DMS153 (cell line): ENCODE measurements around the gene CASP1.
"Not testable (repeated sequence)": the region's sequence is repeated elsewhere in the genome, so short reads cannot be mapped to it uniquely, and the experiment has no call there.

Source experiments
- DNase-seq: peaks from one replicate; lab custom pipeline; 2025; lab: John Stamatoyannopoulos, UW

CASP1 gene

DNA sequence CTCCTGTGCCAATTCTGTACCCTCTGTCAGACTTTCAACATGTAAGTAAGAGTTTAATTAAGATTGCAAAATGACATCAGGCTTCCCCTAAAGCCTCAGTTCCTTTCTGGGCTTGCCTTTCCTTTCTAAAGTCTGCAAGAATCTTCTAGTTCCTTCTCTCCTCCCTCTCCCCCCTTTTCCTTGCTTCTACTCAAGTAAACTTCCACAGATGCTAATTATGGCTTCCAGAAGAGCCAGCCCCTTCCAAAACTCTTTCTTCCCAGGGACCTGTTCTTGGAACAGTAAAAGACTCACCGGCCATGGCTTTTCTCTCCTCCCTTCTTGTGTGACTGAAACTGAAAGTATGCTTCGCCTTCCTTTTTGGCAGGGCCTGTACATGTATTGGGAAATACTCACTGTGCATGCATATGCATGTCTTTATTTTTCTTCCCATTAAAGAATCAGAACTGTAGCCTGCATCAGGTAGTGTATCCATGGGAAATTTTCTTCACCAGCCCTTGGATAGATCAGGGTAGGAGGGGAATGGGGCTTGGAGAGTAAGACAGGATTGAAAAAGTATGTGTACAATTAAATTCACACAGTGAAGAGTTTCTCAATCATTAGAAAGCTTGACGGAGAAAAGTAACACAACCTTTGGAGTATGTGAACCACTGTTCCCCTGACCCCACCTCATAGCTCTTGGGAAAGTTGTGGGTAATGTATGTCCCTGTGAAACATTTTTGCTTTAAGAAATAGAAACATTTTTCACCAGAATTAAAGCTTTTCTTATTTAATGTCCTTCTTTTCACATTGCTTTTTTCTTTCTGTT lies at the start of gene CASP1:
CASP1 (minus strand) TSS at position 332 of the 808 bp plus-strand sequence; CDS start at position 301, 31 bp downstream.
- DNase-seq, result no peak

DNA sequence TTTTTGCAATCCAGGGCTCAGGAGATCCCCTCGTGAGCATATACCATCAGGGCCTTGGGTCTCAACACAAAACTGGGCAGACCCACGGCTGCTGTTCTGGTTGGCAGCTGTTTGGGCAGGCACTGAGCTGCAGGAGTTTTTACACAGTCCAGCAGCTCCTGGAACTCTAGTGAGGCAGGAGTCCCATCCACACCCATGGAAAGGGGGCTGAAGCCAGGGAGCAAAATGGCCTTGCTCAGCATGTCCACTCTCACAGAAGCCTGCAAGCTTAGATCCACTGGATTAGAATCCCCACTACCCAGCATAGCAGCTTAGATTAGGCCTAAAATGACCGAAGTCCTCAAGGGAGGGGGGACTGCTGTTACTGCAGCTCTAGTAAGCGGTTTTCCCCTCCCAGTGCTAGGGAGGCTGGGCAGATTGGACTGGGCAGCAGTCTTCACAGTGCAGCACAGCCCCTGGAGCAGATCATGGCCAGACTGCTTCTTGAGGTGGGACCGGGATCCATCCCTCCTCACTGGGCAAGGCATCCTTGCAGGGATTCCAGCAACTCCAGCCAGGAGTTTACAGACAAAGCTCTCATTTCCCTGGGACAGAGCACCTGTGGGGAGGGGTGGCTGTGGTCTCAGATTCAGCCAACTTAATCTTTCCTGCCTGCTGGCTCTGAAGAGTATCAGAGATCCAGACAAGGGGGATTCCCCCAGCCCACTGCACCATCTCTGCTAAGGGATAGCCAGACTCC lies 46.6 kb upstream of the CASP1 start:
- no peak for DNase-seq

DNA sequence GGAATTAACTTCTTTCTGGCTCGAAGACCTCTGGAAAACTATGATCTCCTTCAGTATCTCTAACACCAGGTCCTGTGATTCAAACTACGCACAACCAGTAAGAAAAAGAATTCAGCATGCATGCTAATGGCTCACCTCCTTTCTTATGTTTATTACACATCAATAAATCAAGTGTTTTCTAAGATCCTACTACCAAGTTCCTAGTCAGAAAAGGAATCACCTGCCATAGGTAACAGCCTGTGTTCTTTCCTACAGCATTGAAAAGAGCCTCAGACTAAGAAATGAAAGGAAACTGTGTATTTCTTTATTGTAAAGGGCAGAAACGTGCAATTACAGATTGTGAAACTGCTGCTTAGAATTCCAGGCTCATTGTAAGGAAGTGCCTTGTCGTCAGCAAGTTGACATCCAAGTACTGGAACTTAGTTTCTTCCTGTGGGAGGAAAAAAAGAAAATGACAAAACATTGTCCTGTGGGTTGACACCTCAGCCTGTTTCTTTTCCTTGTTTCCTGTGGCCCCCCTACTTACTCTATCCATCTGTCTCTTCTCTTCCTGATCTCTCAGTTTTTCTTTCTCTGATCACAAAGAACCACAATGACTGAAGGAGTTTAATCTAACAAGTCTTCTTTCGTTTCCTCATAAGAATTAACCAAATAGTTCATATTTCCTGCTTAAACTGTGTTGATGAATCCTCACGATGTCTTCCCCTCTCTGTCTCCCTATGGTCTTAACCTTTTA lies 45.4 kb upstream of the CASP1 start:
- not testable (repeated sequence) for DNase-seq

DNA sequence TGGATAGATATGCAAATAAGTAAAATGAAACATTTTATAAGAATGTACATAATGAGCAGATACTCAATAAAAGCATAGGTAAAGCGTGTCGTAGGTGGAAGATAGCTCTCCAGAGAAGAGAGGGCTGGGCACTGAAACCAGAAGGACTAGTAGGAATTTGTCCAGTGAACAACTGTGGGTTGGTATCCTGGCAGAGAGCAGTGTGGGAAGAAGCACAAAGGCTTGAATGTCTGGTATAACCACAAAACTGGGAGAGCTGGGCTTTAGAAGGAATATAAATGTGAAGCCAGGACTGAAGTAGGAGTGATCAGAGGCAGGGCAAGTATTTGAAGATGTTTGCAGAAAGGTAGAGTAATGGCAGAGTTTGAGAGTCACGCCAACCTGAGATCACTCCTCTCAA lies 43.3 kb upstream of the CASP1 start:
- no peak for DNase-seq

DNA sequence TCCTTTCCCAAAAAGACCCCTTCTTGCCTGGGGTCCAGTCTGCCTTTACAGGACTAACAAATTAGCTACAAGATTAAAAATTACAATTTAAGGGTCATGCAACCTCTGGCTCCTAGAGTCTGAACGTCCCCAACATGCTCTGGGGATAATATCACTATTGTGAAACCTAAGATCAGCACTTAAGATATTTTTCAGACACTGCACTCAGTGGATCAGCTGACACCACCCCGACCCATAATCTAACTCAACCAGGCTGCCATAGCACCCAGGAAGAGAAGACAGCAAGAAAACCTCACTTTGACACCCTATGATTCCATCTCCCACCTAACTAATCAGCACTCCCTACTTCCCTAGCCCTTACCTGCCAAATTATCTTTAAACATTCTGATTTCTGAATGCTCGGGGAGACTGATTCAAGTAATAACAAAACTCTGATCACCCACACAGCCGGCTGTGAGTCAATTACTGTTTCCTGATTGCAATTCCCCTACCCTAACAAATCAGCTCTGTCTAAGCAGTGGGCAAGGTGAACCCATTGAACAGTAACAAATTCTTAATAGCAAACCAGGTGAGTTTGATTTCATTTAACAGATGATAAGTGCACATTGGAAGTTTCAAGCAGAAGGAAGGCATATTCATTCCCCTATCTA lies 42.3 kb upstream of the CASP1 start:
- DNase-seq, result not testable (repeated sequence)

DNA sequence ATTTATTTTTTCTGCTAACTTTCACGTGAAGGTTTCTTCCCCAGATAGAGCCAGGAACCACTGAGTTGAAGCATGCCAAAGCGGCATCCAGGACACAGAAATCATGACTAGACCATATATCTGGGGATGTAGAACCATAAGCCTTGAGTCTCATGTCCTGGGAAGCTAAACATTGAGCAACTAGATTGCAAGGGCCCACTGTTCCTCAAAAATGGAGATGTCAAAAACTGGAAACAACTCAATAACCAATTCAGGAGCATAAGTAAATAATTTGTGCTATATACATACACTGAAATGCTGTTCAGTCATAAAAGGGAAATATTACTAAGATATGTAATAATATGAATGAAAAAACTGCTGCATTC lies 39.2 kb upstream of the CASP1 start:
- no peak for DNase-seq

DNA sequence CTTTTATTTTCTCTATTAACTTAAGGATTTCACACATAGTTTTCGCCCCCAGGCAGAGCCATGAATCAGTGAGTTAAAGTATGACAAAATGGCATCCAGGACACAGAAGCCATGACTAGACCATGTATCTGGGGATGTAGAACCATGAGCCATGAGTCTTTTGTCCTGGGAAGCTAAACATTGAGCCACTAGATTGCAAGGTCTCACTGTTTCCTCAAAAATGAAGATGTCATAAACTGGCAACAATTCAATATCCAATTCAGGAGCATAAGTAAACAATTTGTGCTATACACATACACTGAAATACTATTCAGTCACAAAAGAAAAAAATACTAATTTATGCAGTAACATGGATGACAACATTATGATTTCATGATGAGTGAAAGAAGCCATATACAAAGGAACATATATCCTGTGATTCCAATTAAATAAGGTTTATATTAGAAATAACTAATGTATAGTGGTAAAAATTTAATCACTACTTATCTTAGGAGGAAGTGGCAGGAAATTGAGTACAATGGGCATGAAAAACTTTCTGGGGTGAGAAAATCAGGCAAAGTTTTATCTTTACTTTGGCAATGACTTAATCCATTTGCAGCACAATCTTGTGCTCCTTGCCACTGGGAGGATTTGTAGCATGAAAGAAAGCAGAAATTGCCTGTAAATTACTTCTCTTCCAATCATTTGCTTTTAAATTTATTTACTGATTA lies 38.7 kb upstream of the CASP1 start:
- no peak for DNase-seq

DNA sequence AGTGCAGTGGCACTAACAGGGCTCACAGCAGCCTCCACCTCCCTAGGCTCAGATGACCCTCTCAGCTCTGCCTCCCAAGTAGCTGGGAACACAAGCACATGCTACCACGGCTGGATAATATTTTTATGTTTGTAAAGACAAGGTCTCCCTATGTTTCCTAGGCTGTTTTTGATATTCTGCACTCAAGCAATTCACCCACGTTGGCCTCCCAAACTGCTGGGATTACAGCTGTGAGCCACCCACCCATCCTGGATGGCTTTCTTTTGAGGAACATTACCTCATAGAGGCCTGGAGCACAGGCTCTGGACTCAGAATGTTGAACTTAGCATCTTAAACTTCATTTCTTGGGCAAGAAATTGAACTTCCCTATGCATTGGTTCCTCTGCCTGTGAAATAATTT lies 37.1 kb upstream of the CASP1 start:
- DNase-seq, result not testable (repeated sequence)

DNA sequence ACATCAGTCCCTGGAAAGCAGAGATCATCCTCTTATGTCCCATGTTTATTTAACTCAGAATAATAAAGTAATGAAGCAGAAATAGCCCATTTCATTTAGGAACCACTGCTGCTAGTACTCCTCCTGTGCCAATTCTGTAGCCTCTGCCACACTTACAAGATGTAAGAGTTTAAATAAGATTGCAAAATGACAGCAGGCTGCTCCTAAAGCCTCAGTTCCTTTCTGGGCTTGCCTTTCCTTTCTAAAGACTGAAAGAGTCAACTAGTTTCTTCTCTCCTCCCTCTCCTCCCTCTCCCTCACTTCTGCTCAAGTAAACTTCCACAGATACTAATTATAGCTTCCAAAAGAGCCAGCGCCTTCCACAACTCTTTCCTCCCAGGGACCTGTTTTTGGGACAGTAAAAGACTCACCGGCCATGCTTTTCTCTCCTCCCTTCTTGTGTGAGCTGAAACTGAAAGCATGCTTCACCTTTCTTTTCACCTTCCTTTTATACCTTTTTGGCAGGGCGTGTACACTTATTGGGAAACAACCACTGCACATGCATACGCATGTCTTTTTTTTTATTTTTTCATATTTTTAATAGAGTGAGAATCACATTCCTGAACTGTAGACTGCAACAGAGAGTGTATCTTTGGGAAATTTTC lies 36.3 kb upstream of the CASP1 start:
- no peak for DNase-seq

DNA sequence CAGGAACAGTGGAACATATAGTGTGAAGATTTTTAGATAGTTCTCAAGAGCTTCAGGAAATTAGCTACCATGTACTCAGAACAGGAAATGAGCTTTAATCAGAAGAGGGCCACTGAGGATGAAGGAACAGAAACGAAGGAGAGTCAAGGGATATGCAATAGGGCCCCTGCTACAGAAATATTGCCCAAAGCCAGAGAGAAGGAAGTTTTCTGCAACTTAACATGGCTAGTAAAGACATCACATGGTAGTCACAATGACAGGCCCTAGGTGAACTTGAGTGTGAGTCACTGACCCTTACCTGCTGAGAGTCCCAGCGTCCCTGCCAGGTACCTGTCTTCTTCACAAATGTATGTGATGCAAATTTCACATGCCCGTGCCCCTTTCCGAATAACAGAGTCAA lies 35.4 kb upstream of the CASP1 start:
- DNase-seq, result no peak

DNA sequence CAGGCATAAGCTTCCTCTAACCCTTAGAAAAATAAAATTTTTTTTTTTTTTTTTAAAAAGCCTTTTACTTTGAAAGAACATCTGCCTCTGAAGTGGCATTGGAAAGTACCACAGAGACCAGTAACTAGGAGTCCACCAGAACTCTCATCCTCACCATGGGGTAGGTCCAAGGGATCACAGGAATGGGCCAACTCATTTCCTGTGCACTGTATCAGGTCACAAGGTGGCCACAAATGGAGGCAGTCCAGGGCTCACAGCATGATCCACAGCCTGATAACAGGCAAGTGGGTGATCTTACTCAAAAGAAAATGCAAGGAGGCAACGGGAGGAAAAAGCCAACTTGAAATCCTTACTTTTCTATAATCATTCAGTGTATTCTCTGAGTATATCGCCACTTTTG lies 34.8 kb upstream of the CASP1 start:
- DNase-seq, result not testable (repeated sequence)

DNA sequence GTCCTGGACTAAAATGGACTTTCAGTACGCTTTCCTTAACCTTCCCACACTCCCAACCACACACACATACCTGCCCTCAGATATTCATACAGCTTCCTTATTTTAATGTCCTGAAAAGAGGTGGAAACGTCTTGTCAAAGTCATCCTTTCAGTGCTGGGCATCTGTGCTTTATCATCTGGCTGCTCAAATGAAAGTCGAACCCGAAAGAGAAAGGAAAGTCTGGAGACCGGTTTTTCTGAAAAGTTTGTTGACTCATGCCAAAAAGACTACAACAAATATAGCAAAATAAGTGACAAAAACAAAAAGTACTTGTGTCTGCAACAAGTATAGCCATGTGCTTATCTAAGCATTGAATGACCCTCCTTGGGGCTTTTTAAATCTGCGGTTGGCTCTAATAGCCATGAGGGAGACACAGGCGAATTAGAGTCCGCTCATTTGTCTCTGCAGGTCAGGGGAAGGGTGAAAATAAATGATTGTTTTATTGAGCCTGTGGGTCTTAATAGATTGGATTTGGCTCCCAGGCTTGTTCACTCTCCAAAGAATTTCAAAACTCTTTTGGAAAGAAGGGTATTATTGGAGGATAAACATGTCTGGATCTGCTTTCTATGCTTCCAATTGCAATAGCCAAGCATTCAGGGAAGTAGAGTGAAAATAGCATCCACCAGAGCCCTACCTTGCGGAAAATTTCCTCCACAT lies 28.4 kb upstream of the CASP1 start:
- not testable (repeated sequence) for DNase-seq

DNA sequence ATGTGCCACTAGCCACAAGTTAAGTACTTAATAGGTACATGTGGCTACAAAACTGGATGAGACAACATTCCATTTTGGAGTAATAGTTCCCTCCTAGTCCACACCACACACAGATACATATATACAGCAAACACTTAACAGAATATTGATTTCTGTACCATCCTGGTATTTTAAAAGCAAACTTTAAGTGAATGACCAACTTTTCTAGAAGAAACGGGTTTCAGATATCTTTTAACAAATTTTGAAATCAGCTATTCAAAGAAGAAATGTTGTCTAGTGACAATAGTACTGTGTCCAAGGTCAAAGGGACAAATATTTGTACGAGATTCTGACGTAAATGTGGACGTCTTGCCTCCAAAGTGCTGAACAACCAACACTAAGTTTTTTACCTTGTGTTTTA lies 22.5 kb upstream of the CASP1 start:
- DNase-seq, result no peak

DNA sequence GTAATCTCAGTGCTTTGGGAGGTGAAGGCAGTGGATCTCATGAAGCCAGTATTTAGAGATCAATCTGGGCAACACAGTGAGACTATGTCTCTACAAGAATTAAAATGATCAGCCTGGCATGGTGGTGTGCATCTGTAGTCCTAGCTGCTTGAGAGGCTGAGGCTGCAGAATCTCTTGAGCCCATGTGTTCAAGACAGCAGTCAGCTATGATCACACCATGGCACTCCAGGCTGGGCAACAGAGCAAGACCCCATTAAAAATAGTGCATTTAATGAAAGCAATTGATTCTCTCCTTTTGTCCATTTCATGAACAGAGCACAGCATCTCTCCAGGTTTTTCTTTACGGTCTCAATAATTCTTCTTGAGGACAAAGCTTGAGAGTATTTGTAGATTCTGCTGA lies 21.5 kb upstream of the CASP1 start:
- DNase-seq, result no peak

DNA sequence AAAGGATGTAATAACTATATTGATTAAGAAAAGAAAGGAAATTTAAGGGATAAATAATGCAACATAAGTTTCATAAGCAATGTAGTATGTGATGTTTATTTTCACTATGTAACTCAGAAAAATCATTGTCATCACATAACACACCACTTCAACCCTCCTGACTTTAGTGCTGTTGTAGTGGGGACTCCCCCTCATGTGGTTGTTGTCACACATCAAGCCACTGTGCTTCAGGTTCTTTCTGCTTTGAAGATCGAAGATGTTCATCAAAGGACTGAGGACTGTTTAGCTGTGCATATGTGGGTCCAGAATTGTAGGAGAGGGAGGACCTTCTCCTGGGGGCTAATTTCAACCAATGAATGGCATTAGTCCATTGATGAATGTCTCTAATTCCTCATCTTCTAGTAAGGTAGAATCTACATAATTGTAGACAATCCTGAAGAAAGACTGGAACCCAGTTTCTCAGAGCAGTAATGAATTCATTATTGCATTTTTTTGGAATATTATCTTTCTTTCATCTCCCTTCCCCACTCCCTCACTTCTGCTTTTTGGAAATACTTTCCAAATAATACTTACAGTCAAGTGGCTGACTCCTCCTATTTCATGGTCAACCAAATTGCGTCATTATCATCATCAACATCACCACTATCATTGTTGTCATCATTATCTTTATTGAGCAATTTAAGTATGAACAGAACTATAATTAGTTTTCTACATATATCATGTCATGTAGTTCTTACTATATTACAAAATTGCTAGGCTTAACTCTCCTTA lies 20.0 kb upstream of the CASP1 start:
- no peak for DNase-seq

DNA sequence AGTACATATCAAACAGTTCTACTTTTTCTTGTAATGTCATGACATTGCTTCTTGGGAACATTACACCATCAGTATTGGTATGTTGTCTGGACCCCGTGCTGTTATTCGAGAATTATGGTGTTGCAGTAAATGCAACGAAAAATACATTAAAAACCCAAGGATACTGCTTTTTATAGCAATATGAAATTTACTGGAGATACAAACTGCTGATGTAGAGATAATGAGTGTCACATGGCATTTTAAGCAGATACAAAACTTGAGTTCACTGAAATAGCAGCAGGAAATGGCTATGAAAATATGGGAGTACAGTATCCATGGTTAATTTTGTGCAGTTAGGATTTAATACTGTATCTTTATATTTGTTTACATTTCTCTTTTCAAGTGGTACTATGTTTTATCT lies 17.5 kb upstream of the CASP1 start:
- DNase-seq, result no peak

DNA sequence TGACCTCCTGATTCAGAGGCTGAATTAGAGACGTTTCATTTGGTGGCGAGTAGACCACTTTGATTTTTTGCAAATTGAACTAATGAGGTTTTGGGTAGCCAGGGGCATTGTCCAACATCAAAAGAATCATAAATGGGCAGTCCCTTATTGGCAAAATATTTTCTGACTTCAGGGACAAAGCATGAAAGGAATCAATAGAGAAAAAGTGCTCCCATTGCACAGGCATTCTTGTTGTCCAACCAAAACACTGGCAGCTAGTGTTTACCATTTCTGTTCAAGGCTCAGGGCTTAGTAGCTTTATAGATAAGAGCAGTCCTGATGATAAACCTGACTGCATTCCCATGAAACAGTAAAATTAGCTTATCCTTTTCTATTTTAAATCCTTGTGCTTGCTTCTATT lies 16.6 kb upstream of the CASP1 start:
- DNase-seq, result no peak

DNA sequence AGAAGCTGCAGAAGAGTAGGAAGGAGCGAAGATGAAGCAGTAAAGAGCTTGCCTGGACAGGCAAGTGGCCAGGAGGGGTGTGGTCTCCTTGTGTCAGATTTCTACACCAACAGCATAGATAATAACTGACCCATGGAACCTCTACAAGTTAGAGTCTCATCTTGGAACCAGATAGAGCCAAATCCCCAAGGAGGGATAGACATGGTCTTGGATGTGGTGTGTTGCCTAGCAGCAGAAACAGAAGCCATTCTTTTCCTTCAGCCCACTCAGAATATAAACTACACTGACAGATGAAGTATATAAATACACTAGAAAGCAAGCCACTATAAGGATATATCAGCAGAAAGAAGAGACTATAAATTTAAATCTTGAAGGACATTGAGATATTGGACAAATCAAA lies 14.5 kb upstream of the CASP1 start:
- DNase-seq, result no peak

DNA sequence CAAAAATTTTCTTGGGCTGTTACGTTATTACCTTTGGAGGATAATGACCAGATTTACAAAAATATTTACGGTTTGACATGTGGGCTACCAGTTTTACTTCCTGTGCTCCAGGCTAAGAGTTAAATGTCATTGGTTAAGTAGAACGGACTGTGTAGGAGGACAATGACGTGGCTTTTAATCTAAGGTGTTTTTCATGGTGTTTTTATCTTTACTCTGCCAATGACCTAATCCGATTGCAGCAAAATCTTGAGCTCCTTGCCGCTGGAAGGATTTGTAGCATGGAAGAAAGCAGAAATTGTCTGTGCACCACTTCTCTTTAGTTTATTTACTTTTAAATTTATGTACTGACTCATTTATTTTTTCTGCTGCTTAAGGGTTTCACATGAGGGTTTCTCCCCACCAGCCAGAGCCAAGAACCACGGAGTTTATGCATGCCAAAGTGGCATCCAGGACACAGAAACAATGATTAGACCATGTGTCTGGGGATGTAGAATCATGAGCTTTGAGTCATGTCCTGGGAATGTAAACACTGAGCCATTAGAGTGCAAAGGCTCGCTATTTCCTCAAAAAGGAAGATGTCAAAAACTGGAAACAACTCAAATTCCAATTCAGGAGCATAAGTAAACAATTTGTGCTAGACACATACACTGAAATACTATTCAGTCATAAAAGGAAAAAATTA lies 12.1 kb upstream of the CASP1 start:
- peak; percentile 7 for DNase-seq
